Liver (tissue), 3 donors: ENCODE data around the gene MYL6B.

Source experiments
- EGR1 ChIP-seq, 2 donors: IDR thresholded peaks; 2 replicates each; pipeline ENCODE4 v1.6.1; 2016 to 2018; ENCODE audit warnings: antibody characterized with exemption in 2 of 2, low read depth in 2 of 2
- FOXA1 ChIP-seq: IDR thresholded peaks from 2 replicates; pipeline ENCODE4 v1.6.1; 2016; ENCODE audit warnings: antibody characterized with exemption
- GABPA ChIP-seq, 2 donors: IDR thresholded peaks in 1 of 2; conservative IDR thresholded peaks in 1 of 2; 2 replicates each; pipeline ENCODE4 v1.6.1; 2016; ENCODE audit warnings: antibody characterized with exemption in 2 of 2, mild to moderate bottlenecking in 1 of 2, moderate library complexity in 1 of 2
- HNF4A ChIP-seq, 2 donors: conservative IDR thresholded peaks; 2 replicates each; pipeline ENCODE4 v1.6.1; 2016; ENCODE audit warnings: antibody characterized with exemption in 2 of 2, mild to moderate bottlenecking in 2 of 2
- RAD21 ChIP-seq, 2 donors: IDR thresholded peaks; 2 replicates each; pipeline ENCODE4 v1.6.1; 2016; ENCODE audit warnings: antibody characterized with exemption in 2 of 2, mild to moderate bottlenecking in 2 of 2
- RXRA ChIP-seq, 2 donors: IDR thresholded peaks; 2 replicates each; pipeline ENCODE4 v1.6.1; 2017 to 2018; ENCODE audit warnings: antibody characterized with exemption in 2 of 2, mild to moderate bottlenecking in 1 of 2
- SP1 ChIP-seq: IDR thresholded peaks from 2 replicates; pipeline ENCODE4 v1.6.1; 2018; ENCODE audit warnings: antibody characterized with exemption, mild to moderate bottlenecking
- TAF1 ChIP-seq: conservative IDR thresholded peaks from 2 replicates; pipeline ENCODE4 v1.6.1; 2016; ENCODE audit warnings: antibody characterized with exemption, mild to moderate bottlenecking
- YY1 ChIP-seq: IDR thresholded peaks from 2 replicates; pipeline ENCODE4 v1.6.1; 2016; ENCODE audit warnings: antibody characterized with exemption, mild to moderate bottlenecking
- TF ChIP-seq, protein P1 (sequence below): fragments of 150-350 bp; IDR thresholded peaks from 2 replicates; pipeline ENCODE4 v1.5.1; 2017; ENCODE audit warnings: improper control_type of control experiment, low read depth, low read length; ENCODE audit not compliant: missing input control
- TF ChIP-seq, protein P2 (sequence below): IDR thresholded peaks from 2 replicates; pipeline ENCODE4 v1.6.1; 2016; ENCODE audit warnings: antibody characterized with exemption
- TF ChIP-seq, protein P3 (sequence below): IDR thresholded peaks from 2 replicates; pipeline ENCODE4 v1.6.1; 2016; ENCODE audit warnings: antibody characterized with exemption
- TF ChIP-seq, protein P4 (sequence below): IDR thresholded peaks from 2 replicates; pipeline ENCODE4 v1.6.1; 2016; ENCODE audit warnings: antibody characterized with exemption, mild to moderate bottlenecking
- donor health status: healthy.
- donor health status: healthy.

DNA sequence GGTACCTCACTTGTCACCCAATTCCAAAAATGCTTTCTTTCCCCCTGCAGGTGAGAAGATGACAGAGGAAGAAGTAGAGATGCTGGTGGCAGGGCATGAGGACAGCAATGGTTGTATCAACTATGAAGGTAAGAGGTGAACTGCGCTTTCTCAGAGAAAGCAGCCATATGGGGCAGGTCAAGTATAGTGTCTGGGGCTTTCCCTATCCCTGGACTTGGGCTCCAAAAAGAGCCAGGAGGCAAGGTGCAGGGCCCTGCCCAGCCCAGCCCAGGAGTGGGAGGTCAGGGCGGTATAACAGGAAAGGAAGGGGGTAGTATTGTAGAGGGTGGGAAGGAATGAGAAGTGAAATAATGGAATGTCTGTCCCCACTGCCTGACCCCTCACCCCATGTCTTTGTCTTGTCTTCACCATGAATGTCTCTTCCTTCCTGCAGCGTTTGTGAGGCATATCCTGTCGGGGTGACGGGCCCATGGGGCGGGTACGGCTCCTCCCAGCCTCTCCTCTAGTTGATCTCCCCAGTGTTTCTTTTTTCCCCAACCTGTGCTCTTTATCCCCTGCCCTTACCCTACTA is 7.9 kb downstream of the MYL6B start:
- TF ChIP-seq, protein P1, sequence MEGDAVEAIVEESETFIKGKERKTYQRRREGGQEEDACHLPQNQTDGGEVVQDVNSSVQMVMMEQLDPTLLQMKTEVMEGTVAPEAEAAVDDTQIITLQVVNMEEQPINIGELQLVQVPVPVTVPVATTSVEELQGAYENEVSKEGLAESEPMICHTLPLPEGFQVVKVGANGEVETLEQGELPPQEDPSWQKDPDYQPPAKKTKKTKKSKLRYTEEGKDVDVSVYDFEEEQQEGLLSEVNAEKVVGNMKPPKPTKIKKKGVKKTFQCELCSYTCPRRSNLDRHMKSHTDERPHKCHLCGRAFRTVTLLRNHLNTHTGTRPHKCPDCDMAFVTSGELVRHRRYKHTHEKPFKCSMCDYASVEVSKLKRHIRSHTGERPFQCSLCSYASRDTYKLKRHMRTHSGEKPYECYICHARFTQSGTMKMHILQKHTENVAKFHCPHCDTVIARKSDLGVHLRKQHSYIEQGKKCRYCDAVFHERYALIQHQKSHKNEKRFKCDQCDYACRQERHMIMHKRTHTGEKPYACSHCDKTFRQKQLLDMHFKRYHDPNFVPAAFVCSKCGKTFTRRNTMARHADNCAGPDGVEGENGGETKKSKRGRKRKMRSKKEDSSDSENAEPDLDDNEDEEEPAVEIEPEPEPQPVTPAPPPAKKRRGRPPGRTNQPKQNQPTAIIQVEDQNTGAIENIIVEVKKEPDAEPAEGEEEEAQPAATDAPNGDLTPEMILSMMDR = no peak
- no peak for TF ChIP-seq FOXA1
- TF ChIP-seq EGR1 (IDR thresholded peaks at IDR 0.05; ENCODE audit: low read depth in 2 of 2) = no peak
- no peak for TF ChIP-seq HNF4A (conservative IDR thresholded peaks at IDR 0.05)
- TF ChIP-seq YY1 = no peak
- TF ChIP-seq, protein P2, sequence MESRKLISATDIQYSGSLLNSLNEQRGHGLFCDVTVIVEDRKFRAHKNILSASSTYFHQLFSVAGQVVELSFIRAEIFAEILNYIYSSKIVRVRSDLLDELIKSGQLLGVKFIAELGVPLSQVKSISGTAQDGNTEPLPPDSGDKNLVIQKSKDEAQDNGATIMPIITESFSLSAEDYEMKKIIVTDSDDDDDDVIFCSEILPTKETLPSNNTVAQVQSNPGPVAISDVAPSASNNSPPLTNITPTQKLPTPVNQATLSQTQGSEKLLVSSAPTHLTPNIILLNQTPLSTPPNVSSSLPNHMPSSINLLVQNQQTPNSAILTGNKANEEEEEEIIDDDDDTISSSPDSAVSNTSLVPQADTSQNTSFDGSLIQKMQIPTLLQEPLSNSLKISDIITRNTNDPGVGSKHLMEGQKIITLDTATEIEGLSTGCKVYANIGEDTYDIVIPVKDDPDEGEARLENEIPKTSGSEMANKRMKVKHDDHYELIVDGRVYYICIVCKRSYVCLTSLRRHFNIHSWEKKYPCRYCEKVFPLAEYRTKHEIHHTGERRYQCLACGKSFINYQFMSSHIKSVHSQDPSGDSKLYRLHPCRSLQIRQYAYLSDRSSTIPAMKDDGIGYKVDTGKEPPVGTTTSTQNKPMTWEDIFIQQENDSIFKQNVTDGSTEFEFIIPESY = no peak
- TF ChIP-seq SP1 = no peak
- TF ChIP-seq, protein P3, sequence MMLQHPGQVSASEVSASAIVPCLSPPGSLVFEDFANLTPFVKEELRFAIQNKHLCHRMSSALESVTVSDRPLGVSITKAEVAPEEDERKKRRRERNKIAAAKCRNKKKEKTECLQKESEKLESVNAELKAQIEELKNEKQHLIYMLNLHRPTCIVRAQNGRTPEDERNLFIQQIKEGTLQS = no peak
- TF ChIP-seq, protein P4, sequence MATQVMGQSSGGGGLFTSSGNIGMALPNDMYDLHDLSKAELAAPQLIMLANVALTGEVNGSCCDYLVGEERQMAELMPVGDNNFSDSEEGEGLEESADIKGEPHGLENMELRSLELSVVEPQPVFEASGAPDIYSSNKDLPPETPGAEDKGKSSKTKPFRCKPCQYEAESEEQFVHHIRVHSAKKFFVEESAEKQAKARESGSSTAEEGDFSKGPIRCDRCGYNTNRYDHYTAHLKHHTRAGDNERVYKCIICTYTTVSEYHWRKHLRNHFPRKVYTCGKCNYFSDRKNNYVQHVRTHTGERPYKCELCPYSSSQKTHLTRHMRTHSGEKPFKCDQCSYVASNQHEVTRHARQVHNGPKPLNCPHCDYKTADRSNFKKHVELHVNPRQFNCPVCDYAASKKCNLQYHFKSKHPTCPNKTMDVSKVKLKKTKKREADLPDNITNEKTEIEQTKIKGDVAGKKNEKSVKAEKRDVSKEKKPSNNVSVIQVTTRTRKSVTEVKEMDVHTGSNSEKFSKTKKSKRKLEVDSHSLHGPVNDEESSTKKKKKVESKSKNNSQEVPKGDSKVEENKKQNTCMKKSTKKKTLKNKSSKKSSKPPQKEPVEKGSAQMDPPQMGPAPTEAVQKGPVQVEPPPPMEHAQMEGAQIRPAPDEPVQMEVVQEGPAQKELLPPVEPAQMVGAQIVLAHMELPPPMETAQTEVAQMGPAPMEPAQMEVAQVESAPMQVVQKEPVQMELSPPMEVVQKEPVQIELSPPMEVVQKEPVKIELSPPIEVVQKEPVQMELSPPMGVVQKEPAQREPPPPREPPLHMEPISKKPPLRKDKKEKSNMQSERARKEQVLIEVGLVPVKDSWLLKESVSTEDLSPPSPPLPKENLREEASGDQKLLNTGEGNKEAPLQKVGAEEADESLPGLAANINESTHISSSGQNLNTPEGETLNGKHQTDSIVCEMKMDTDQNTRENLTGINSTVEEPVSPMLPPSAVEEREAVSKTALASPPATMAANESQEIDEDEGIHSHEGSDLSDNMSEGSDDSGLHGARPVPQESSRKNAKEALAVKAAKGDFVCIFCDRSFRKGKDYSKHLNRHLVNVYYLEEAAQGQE = no peak
- peak in 1 of 2 donors; percentile 11 for TF ChIP-seq RXRA (IDR thresholded peaks at IDR 0.05)
- no peak for TF ChIP-seq RAD21 (IDR thresholded peaks at IDR 0.05)
- TF ChIP-seq TAF1 = no peak
- no peak for TF ChIP-seq GABPA (IDR thresholded peaks at IDR 0.05 in 1 of 2, conservative IDR thresholded peaks at IDR 0.05 in 1 of 2)
